Activated CD4-positive, alpha-beta T cell treated with anti-CD3 and anti-CD28 coated beads, Interleukin-2, amount 50 U/mL, for 24 hours (primary cell): ENCODE data around the gene CTDSPL2.
"Not testable (repeated sequence)": the region's sequence is repeated elsewhere in the genome, so short reads cannot be mapped to it uniquely, and the experiment has no call there.

ENCODE experiments used
- DNase-seq, 2 donors: peaks; one replicate each; pipeline ENCODE4 v3.0.0-alpha.2; 2020; ENCODE audit warnings: low read depth in 1 of 2, low spot score in 1 of 2

The CTDSPL2 gene

DNA sequence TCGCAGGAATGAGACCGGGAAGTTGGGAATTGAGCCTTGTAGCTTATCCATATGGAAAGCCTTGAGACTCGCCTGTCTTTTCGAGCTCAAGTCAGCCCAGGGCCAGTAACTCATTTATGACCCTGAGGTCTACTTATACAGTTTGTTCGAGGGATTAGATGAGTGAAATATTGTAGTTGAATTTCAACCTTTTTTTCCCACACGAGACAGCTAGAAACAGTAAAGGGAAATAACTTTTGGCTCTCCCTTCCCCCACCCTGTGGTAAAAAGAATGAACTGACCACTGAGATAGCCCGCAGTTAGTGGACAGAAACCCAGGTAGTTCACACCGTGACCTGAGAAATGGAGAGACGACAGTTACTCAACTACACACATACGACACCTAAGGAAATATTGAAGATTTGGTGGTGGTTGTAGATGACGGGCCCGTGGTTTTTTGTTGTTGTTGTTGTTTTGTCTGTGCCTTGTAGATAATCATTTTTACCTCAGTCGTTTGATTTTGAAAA is 110.4 kb downstream of the CTDSPL2 start:
- no peak for DNase-seq

DNA sequence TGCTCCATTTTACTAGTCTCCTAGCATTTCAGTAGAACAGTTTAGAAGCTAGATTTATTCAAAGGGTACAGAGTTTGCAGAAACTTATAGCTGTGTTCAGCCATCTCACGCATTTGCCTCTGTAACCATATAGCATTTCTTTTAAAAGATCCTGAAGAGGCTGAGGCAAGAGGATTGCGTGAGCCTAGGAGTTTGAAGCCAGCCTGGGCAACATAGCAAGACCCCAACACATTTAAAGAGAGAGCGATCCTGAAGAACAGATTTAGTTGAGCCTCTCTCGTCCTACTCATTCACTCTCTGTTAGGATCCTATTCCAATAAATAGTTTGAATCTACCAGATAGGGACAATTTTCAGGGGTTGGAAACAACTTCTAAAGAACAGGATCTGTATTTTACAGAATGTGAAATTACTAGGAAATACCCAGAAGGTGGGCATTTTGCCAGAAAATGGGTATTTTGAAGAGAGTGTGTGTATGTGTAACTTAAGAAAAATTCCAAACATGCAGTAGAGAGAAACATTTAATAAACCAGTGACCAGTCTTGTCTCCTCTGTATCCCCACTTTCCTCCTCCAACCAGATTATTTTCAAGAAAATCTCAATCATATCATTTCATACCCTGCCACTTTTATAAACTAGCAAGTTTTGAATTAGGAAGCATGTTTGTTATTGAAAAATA is 114.0 kb downstream of the CTDSPL2 start:
- DNase-seq, result no peak

DNA sequence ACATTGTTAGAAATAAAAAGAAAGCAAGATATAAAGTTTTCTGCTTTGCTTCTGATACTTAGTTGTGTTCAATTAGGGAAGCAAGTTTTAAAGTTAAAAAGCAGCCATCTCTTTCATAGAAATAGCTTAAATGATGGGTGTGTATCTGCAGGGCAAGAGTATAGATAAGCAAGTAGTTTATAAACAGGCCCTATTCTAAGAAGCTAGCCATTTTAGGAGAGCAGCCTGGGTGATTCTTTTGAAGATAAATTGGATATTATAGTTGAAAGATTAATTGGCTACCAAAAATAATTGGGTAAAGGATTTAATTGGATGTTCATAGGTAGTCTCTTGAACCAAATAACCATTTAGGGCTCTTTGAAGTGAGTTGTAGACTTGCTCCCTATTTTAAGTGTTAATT is 115.2 kb downstream of the CTDSPL2 start:
- DNase-seq, result no peak

DNA sequence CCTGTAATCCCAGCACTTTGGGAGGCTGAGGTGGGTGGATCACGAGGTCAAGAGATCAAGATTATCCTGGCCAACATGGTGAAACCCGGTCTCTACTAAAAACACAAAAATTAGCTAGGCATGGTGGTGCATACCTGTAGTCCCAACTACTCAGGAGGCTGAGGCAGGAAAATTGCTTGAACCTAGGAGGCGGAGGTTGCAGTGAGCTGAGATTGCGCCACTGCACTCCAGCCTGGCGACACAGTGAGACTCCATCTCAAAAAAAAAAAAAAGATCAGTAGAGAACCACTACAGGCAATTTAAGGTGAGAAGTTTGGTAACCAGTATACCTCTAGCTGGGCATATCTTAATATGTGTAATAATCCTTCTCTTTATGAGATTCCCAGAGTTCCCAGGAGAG is 117.3 kb downstream of the CTDSPL2 start:
- DNase-seq, result not testable (repeated sequence)

DNA sequence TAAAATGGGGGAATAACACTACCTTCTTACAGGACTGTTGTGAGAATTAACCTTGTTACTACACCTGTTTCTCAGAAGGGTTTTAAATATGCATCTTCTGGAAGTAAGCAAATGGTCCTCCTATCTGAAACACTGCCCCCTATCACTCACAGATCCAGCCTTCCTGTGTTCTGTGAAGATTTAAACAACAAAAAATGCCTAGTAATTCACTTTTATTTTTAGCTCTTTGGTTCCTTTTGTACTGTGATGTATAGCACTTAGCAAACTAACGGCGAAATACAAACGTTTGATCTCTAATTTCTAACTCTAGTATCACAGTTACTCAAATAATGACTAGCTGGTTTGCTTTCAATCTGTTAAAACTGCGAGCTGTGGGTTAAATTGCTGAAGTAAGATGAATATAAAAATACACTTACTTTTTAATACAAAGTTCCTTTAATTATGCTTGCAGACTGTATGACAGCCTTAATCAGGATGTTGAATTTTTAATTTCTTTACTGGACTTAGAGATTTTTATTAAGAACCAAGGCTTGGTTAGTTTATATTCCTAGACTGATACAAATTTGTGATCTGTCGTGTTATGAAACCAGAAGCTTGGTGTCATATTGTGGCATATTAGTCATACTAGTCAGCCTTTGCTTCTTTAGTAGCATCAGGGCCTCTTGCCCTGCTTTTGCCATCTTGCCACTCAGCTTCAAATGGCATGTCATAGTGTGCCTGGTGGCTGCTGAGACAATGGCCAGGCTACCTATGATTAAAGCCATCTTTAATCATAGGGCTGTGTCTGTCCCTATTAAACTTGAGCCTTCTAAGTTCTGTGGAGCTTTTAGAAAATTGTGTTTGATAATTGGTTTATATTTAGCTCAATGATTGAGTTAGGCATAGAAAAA is 118.7 kb downstream of the CTDSPL2 start:
- peak in 1 of 2 donors; percentile 49 for DNase-seq

DNA sequence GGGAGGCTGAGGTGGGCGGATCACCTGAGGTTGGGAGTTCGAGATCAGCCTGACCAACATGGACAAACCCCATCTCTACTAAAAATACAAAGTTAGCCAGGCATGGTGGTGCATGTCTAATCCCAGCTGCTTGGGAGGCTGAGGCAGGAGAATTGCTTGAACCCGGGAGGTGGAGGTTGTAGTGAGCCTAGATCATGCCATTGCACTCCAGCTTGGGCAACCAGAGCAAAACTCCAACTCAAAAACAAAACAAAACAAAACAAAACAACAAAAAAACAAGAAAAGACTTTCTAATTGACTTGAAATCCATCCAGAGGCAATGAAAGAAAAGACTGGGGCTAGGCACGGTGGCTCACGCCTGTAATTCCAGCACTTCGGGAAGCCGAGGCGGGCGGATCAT is 121.7 kb downstream of the CTDSPL2 start:
- DNase-seq, result not testable (repeated sequence)

DNA sequence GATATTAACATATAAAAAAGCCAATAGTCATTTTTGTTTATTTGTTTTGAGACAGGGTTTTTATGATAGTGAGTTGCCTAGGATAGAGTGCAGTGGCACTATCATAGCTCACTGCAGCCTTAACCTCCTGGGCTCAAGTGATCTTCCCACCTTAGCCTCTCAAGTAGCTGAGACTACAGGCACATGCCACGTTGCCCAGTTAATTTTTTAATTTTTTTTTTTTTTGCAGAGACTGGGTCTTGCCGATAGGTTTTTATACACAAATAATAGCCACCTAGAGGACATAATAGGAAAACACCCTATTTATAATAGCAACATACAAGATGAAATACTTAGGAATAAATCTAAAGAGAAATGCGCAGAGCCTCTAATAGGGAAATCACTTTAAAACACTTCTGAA is 122.8 kb downstream of the CTDSPL2 start:
- no peak for DNase-seq

DNA sequence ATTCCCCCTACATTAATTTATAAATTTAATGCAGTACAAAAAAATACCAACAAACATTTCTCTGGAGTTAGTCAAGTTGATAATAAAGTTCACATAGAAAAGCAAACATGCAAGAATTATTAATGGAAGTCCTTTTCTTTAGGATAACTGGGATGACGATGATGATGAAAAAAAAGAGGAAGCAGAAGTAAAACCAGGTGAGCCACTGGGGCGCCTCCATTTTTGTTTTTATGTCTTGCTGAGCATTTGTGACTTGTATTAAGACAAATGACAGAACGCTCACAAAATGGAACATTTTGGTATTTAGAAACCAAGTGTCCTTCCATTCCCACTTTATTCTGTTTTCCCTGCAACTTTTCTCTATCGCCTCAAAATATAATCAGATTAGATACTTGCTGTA is 123.3 kb downstream of the CTDSPL2 start:
- DNase-seq, result no peak

DNA sequence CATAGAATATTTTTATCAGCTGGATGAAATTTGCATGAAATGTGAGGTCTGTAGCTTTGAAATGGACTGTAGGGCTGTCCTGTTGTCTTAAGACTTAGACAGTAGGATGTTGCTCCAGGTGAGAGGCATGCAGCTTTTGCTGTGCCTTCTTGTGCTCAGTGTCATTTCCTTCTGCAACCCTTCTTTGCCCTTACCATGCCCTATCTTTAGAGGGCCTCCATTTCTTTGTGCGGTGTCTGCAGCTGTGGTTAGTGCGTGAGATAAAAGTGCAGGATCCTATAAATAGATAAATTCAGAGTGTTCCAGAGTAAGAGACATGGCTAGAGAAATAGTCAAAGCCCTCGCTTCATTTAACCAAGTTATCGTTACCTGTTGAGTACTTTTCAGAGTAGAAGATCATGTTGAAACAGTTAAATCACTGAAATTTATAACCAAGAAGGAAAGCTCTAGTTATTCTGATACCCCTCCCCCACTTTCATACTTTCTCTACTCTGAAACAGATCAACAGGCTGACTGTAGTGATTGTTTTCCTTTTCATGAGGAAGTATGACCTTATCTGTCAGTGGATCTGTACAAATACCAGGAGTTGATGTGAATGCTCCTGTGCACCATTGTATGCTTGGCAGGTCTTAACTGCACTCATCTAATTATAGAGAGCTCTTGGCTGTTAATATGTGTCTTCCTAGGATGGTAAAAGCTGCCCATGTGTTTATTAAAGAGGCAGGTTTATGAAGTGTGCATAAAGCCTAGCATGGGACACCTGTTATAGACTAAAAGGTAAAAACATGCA is 127.7 kb downstream of the CTDSPL2 start:
- DNase-seq, result no peak

DNA sequence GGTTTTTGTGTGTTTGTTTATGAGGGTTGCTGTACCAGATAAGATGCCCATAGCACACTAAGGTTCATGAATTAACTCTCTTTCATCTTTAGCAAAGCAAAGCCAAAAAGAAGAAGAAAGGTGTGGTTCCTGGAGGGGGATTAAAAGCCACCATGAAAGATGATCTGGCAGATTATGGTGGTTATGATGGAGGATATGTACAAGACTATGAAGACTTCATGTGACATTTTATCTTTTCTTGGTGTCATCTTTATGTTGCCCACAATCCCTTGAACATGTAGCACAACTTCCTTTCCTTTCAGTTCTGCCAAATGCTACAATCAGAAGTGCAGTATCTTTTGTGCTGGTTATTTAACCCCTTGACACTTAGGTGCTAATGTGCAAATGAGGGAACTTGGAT is 133.5 kb downstream of the CTDSPL2 start:
- DNase-seq, result not testable (repeated sequence)

DNA sequence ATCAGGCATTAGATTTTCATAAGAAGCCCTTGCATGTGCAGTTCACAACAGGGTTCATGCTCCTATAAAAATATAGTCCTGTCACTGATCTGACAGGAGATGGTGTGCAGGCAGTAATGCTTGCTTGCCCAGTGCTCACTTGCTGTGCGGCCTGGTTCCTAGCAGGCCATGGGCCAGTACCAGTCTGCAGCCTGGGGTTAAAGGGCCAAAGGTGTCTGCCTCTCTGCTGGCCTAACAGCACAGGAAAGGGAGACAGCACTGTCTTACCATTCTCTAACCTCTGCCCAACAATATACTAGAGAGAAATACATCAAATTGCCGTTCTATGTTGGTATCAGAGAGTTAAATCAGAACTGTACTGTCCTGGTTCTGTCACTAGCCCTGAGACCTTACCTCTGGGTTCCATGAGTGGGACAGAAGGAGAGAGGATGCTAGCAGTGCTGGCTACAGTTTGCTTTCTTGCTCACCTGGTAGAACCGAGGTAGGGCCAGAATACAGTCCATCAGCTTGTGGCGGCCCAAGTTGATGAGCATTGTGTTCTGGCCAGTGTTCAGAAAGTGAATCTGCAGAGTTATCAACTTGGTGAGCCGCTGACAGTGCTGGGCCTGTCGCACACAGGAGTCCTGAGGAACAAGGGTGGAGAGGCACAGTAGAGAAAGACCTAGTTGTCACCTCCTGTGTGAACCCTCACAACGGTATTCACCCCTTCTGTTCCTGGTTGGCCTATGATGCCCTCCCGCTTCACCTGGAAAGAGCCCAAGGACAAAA is 138.1 kb downstream of the CTDSPL2 start:
- no peak for DNase-seq

DNA sequence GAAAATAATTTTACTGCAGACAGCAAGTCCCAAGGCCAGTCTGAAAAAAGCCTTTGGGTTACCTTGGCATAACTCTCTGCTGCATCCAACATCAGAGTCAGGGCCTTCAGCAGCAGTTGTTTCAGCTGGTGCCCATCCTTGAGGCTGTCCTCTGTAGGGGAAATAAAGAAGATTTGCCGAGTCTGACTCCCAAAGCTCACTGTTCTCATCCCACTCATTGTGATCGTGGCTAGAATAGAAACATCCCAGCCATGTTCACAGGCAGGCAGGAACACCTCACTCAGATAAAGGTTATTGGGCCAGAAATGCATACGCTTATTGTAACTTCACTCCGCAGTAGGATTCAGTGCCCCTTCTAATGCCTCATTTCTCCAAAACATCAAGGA is 138.7 kb downstream of the CTDSPL2 start:
- DNase-seq, result no peak

DNA sequence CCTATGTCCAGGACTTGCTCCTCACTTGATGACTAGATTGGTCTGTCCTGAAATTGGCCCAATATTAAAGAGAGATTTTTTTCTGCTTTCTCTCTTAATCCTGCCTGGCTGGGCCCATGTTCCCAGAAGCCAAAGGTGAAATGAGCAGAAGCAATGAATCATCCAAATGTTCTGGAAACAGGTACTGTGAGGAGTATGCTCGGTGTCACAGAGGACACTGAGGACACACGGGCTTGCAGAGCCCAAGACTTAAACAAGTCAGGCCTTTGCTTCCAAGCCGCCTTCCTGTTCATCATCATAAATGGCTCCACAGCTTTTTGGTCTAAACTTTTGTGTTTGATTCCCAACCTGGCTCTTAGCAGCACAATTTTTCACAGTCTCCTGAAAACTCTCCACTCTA is 140.9 kb downstream of the CTDSPL2 start:
- no peak for DNase-seq

DNA sequence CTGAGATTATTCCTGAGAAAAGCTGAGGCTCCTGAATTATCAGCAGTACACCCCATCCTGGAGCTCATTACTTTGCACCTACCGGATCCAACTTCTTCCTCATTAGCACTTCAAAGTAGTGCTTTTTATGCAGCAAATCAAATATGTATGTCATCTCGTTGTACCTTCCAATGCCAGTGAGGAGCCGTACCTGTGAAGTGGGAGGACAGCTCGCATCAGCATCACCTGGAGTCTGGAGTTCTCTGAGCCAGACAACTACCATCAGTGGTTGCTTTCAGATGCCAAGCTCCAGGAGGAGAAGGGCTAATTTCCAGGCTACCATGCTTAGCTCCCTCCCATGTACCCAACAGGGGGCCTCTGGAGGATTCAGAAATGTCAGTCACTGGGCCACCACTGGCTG is 141.9 kb downstream of the CTDSPL2 start:
- DNase-seq, result no peak

DNA sequence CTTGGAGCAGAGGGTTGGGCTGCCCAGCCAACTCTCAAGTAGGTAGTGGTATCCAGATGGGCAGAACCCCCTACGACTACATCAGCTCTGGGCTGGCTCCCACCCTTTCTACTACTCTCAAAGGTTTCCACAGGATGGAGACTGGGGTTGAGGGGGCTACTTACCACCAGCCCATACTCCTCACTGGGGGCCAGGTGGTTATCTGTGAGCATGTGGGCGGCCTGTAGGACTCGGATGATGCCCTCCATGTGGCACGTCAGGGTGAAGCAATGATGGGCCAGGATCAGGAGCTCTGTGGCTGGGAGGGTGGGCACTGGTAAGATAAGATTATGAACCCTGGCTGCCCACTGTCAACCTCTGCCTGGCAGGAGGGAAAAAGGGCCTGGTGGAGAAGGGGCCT is 142.9 kb downstream of the CTDSPL2 start:
- DNase-seq, result no peak

DNA sequence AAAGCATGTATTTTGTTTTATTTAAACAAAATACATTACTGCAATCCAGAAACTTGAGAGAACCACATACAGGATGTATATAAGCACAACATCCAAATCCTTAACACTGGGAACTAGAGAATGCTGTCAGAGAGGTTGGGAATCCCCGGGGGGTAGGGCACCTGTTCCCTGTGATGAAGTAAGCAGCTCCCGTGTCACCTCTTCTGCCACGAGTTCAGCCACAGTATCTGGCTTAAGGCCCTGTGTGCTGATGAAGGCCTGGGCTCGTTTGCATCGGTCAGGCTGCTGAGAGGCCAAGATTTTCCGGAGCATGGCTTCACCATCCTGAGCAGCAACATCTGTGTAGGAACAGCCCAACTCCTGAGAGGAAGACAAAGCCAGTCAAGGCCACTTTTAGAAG is 146.0 kb downstream of the CTDSPL2 start:
- no peak for DNase-seq

DNA sequence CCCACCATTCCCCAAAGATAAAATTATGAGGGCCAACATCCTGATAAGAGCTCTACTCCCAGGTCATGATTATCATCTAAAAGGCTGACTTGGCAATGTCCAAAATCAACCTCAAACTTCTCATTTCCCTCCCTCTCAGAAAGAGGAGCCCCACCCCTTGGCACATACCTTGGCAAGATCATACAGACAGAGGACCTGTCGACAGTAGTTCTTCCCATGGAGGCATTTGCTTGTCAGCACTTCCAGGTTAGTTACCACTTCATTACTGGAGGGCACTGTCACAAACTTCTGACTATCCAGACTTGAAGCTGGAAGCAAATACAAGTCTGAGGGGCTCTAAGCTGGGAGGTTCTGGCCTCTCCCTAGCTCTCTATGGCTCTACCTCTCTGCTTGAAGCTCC is 147.3 kb downstream of the CTDSPL2 start:
- DNase-seq, result no peak
